GM06990 (cell line): ENCODE measurements around the gene ESRRG.

ENCODE experiments used
- DNase-seq: peaks from one replicate; pipeline ENCODE4 v3.0.0-alpha.2; 2011; ENCODE audit not compliant: insufficient read length; ENCODE audit errors: extremely low read depth
- H3K27me3 ChIP-seq: replicated peaks from 2 replicates; pipeline ENCODE4 v1.6.0; 2011; ENCODE audit warnings: low read length; ENCODE audit not compliant: control insufficient read depth, insufficient read depth
- H3K36me3 ChIP-seq: 2 replicates; pipeline ENCODE4 v1.5.1; 2011; ENCODE audit warnings: low read length; ENCODE audit not compliant: control insufficient read depth, insufficient read depth
- H3K4me3 ChIP-seq: replicated peaks from 2 replicates; pipeline ENCODE4 v1.5.1; 2011; ENCODE audit warnings: low read depth, mild to moderate bottlenecking, control low read depth, low read length
- TF ChIP-seq, protein P1 (sequence below): IDR thresholded peaks from 2 replicates; pipeline ENCODE4 v1.5.1; 2011; ENCODE audit warnings: low read length, control low read depth, mild to moderate bottlenecking, inconsistent platforms; ENCODE audit not compliant: insufficient read depth, poor library complexity, severe bottlenecking

The ESRRG gene

DNA sequence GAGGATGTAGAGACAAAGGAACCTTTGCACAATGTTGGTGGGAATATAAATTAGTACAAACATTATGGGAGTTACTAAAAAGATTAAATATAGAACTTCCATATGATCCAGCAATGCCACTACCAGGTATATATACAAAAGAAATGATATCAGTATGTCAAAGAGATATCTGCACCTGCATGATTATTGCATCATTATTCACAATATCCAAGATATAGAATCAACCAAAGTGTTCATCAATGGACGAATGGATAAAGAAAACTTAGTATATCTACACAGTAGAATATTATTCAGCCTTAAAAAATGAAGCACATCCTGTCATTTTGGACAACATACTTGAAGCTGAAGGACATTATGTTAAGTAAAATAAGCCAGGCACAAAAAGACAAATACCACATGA lies 238.2 kb downstream of the ESRRG start:
- DNase-seq: no peak
- Histone ChIP-seq H3K36me3 (no peaks in the 10 kb centered on the region), H3K4me3 (no peak overlapping the region), H3K27me3 (no peaks in the 10 kb centered on the region)
- TF ChIP-seq, protein P1, sequence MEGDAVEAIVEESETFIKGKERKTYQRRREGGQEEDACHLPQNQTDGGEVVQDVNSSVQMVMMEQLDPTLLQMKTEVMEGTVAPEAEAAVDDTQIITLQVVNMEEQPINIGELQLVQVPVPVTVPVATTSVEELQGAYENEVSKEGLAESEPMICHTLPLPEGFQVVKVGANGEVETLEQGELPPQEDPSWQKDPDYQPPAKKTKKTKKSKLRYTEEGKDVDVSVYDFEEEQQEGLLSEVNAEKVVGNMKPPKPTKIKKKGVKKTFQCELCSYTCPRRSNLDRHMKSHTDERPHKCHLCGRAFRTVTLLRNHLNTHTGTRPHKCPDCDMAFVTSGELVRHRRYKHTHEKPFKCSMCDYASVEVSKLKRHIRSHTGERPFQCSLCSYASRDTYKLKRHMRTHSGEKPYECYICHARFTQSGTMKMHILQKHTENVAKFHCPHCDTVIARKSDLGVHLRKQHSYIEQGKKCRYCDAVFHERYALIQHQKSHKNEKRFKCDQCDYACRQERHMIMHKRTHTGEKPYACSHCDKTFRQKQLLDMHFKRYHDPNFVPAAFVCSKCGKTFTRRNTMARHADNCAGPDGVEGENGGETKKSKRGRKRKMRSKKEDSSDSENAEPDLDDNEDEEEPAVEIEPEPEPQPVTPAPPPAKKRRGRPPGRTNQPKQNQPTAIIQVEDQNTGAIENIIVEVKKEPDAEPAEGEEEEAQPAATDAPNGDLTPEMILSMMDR: no peak

DNA sequence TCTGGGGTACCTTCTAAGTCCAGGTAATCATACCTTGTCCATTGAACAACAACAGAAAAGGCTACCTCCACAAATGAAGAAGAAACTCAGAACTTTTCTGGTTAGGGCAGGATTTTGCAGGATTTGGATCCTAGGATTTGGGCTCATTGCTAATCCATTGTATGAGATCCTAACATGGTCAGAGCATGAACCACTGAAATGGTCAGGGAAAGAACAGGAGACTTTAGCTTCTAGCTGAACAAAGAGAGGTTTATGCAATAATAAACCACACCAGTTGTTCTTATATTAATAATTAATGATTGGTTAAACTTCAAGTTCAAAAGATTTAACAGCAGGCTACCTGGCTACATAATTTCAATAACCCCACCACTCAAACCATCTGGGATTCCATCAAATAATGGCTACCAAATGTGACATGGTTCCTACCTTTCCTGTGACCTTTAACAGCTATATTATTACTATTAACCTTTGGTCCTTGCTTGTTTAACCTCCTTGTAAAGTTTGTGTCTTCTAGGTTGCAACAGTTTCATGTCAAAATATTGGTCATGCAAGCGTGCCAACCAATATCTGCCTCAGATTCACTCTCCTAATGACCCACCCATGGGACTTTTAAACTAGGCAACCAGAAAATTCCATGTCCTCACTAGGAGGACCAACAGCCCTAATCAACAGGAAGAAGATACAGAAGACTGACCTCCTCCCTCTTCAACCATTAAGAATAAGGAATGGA lies 239.4 kb downstream of the ESRRG start:
- TF ChIP-seq, protein P1: no peak
- DNase-seq: no peak
- H3K27me3 ChIP-seq: no peaks in the 10 kb centered on the region
- no peaks in the 10 kb centered on the region for H3K36me3 ChIP-seq
- no peak overlapping the region for H3K4me3 ChIP-seq

DNA sequence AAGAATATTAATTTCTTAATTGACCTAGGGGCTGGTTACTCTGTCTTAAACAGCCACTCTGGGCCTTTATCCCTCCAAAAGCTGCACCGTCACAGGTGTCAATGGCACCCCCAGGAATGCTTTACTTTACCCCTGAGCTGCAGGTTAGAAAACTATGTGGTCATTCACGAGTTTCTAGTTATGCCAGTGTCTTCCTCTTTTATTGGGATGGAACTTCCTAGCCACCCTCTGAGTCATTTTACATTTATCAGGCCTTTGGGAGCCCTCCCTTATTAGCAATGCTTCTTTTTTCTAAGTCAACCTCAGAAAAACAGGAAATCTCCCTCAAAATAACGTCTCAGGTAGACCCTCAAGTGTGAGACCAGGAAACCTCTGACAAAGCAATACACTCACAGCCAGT lies 240.6 kb downstream of the ESRRG start:
- H3K4me3 ChIP-seq: no peak overlapping the region
- H3K36me3 ChIP-seq: no peaks in the 10 kb centered on the region
- TF ChIP-seq, protein P1: no peak
- no peaks in the 10 kb centered on the region for H3K27me3 ChIP-seq
- no peak for DNase-seq

DNA sequence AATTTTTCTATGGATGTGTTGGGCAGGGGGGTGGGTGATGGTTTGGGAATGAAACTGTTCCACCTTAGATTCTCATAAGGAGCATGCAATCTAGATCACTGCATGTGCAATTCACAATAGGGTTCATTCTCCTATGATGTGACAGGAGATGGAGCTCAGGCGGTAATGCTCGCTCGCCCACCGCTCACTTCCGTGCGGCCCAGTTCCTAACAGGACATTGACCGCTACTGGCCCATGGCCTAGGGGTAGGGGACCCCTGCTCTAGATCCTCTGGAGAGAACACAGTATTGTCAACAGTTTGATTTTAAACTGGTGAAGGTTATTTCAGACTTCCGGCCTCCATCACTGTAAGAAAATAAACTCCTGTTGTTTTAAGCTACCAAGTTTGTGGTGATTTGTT lies 245.0 kb downstream of the ESRRG start:
- TF ChIP-seq, protein P1: no peak
- Histone ChIP-seq H3K4me3 (no peak overlapping the region), H3K36me3 (no peaks in the 10 kb centered on the region), H3K27me3 (no peaks in the 10 kb centered on the region)
- DNase-seq: no peak

DNA sequence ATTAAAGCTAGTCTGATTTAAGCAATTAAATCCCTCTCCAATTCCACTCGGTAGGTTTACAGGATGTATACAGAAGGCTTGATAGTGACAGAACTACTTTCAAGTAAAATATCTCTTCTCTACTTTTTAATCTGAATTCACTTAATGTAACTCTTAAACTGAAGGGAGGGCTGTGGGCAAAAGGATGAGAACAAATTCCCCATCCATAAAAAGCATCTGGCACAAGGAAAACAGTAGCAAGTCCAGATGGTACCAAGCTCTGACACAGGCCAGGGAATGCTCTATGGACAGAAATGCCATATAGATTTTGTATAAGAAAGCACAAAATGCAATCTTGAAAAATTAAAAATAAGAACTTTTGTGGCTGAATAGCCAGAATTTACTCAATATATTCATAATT lies 246.9 kb downstream of the ESRRG start:
- Histone ChIP-seq H3K4me3 (no peak overlapping the region), H3K36me3 (no peaks in the 10 kb centered on the region), H3K27me3 (no peaks in the 10 kb centered on the region)
- DNase-seq: no peak
- TF ChIP-seq, protein P1: no peak
